ENCODE results near the gene SPEM3. TPM values are rescaled to one million over a fixed set of nuclear protein-coding genes. Genes with fewer than 3 reads are reported as not detected.

SPEM3 gene
- total RNA-seq, 1 donor = not detected

DNA sequence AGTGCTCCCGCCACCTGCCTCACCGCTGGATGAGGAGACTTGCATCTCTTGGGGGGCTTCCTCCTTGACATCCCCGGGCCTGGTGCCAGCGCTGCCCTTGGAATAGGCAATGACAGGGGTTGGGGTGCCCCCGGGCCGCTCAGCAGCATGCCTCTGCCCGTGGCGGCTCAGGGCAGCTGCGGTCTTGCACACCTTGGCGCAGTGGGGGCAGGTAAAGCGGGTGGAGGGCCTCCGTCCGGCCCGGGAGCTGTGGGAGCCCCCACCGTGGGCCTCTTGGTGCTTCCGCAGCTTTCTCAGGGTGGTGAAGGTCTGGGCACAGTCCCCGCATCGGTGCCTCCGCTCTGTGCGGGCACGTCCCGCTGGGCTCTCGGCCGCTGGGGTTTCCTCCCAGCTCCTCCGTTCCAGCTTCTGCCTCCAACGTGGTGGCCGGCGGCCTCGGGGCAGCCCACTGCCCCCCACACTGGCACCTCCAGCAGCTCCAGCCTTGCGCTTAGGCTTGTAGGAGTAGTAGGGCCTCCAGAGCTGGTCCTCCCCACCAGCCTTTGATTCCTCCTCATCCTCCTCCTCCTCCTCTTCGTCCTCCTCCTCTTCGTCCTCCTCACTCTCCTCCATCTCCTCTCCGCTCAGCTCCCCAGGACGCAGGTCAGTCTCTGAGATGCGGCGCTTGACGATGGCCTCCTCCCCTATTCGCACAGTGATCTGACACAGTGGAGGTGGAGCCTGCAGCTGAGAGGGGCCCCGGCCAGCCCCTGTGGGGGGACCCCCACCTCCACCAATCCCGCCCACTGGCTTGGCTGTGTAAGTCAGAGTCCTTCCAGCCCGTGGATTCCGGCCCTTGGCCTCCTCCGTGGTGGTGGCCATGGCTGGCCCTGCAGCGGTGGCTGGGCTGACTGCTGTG is 34.1 kb downstream of the SPEM3 start:
- Histone ChIP-seq H3K27ac (ENCODE audit: low read depth, low read length) (no peak overlapping the region), H3K4me3 (ENCODE audit: insufficient read depth, low read length) (no peak overlapping the region), H3K36me3 (ENCODE audit: insufficient read depth, low read length) (peaks cover 30% of the 10 kb centered on the region), H3K4me1 (ENCODE audit: insufficient read depth, low read length) (peaks cover 10% of the 10 kb centered on the region), H3K79me2 (ENCODE audit: insufficient read depth, low read length) (peaks cover 28% of the 10 kb centered on the region), H2AFZ (ENCODE audit: low read length) (no peak overlapping the region), H3K27me3 (ENCODE audit: insufficient read depth, low read length) (no peaks in the 10 kb centered on the region), H3K9me3 (ENCODE audit: low read depth, low read length) (no peaks in the 10 kb centered on the region), H4K20me1 (ENCODE audit: insufficient read depth, low read length) (peaks cover 23% of the 10 kb centered on the region), H3K4me2 (ENCODE audit: insufficient read depth, low read length) (no peak overlapping the region)
- DNase-seq (ENCODE audit: insufficient read length, low spot score, missing footprints) = peak; percentile 51
- TF ChIP-seq, protein P1, sequence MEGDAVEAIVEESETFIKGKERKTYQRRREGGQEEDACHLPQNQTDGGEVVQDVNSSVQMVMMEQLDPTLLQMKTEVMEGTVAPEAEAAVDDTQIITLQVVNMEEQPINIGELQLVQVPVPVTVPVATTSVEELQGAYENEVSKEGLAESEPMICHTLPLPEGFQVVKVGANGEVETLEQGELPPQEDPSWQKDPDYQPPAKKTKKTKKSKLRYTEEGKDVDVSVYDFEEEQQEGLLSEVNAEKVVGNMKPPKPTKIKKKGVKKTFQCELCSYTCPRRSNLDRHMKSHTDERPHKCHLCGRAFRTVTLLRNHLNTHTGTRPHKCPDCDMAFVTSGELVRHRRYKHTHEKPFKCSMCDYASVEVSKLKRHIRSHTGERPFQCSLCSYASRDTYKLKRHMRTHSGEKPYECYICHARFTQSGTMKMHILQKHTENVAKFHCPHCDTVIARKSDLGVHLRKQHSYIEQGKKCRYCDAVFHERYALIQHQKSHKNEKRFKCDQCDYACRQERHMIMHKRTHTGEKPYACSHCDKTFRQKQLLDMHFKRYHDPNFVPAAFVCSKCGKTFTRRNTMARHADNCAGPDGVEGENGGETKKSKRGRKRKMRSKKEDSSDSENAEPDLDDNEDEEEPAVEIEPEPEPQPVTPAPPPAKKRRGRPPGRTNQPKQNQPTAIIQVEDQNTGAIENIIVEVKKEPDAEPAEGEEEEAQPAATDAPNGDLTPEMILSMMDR (IDR thresholded peaks at IDR 0.05; ENCODE audit: extremely low read depth, low read depth, low read length) = no peak

DNA sequence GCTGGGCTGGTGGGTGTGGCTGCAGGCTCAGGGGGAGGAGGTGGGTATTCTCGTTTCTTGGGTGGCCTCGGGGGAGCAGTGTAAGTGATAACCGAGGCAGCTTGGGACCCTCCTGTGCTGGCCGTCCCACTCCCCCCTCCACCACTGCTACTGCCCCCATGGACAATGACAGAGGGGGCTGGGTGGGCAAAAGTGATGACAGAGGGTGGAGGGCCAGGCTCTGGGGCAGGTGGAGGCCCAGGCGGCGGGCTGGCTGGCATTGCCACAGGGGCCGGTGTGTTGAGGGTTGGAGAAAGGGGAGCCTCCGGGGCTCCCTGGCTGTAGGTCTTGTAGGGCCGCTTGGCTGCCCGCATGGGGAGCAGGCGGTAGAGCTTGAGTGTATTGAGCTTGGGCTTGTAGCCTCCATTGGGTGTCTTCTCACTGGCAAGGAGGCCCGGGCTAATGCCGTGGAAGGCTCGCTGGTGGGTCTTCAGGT is 34.8 kb downstream of the SPEM3 start:
- Histone ChIP-seq H3K27ac (ENCODE audit: low read depth, low read length) (no peak overlapping the region), H3K9me3 (ENCODE audit: low read depth, low read length) (no peaks in the 10 kb centered on the region), H3K79me2 (ENCODE audit: insufficient read depth, low read length) (peaks cover 34% of the 10 kb centered on the region), H3K4me2 (ENCODE audit: insufficient read depth, low read length) (no peak overlapping the region), H3K4me1 (ENCODE audit: insufficient read depth, low read length) (peaks cover 10% of the 10 kb centered on the region), H3K27me3 (ENCODE audit: insufficient read depth, low read length) (no peaks in the 10 kb centered on the region), H3K36me3 (ENCODE audit: insufficient read depth, low read length) (peaks cover 30% of the 10 kb centered on the region), H2AFZ (ENCODE audit: low read length) (no peak overlapping the region), H3K4me3 (ENCODE audit: insufficient read depth, low read length) (no peak overlapping the region), H4K20me1 (ENCODE audit: insufficient read depth, low read length) (peaks cover 28% of the 10 kb centered on the region)
- DNase-seq (ENCODE audit: insufficient read length, low spot score, missing footprints) = peak; percentile 58
- TF ChIP-seq, protein P1 (IDR thresholded peaks at IDR 0.05; ENCODE audit: extremely low read depth, low read depth, low read length) = no peak

DNA sequence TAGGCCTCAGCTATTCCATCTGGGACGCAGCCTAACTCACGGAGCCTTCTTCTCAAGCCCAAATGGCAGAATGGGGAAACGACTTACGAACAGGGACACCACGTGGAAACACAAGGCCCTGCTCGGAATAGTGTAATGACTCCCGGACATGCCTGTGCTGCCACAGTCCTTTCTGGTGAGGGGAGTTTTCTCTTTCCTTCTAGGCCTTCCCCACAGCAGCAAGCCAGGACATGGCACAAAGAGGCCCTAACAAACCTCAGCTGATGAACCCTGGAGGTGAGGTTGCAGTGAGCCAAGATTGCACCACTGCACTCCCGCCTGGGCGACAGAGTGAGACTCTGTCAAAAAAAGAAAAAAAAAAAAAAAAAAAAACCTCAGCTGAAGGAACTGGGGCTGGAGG is 35.4 kb downstream of the SPEM3 start:
- Histone ChIP-seq H3K4me3 (ENCODE audit: insufficient read depth, low read length) (no peak overlapping the region), H3K27ac (ENCODE audit: low read depth, low read length) (no peak overlapping the region), H3K36me3 (ENCODE audit: insufficient read depth, low read length) (peaks cover 30% of the 10 kb centered on the region), H2AFZ (ENCODE audit: low read length) (no peak overlapping the region), H4K20me1 (ENCODE audit: insufficient read depth, low read length) (peaks cover 35% of the 10 kb centered on the region), H3K4me1 (ENCODE audit: insufficient read depth, low read length) (peaks cover 10% of the 10 kb centered on the region), H3K79me2 (ENCODE audit: insufficient read depth, low read length) (peaks cover 41% of the 10 kb centered on the region), H3K4me2 (ENCODE audit: insufficient read depth, low read length) (no peak overlapping the region), H3K27me3 (ENCODE audit: insufficient read depth, low read length) (no peaks in the 10 kb centered on the region), H3K9me3 (ENCODE audit: low read depth, low read length) (no peaks in the 10 kb centered on the region)
- no peak for DNase-seq (ENCODE audit: insufficient read length, low spot score, missing footprints)
- TF ChIP-seq, protein P1 (IDR thresholded peaks at IDR 0.05; ENCODE audit: extremely low read depth, low read depth, low read length) = no peak

DNA sequence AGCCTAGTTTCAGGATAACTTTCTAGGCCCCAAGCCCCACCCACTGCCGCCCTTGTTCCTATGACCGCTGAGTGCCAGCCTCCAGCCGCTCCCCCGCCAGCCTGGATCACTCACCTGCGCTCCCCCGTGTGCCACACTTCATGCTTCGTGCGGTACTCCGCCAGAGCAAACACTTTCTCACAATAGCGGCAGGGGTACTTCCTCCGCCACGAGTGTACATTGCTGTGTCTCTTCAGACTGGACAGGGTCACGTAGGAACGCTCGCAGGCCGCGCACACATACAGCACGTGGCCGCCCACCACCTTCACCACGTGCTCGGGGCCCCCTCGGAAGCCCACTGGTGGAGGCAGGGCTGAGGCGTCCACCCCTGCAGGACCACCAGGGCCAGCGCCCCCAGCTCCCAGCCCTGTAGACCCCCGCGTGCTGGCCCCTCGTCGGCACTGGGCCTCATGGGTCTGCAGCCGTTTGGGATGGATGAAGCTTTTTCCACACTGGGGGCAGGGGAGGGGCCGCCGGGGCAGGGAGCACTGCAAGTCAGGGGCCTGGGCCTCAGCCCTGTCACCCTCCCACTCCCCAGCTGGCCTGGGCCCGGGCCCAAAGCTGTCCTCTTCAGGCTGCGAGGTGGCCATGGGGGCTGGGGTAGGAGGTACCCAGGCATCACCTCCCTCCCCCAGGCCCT is 37.1 kb downstream of the SPEM3 start:
- H4K20me1 ChIP-seq (ENCODE audit: insufficient read depth, low read length) = peaks cover 35% of the 10 kb centered on the region
- no peak overlapping the region for H3K4me2 ChIP-seq (ENCODE audit: insufficient read depth, low read length)
- H3K79me2 ChIP-seq (ENCODE audit: insufficient read depth, low read length) = peaks cover 52% of the 10 kb centered on the region
- H3K4me3 ChIP-seq (ENCODE audit: insufficient read depth, low read length) = no peak overlapping the region
- peaks cover 10% of the 10 kb centered on the region for H3K4me1 ChIP-seq (ENCODE audit: insufficient read depth, low read length)
- TF ChIP-seq, protein P1 (IDR thresholded peaks at IDR 0.05; ENCODE audit: extremely low read depth, low read depth, low read length) = no peak
- H3K27me3 ChIP-seq (ENCODE audit: insufficient read depth, low read length) = no peaks in the 10 kb centered on the region
- H3K9me3 ChIP-seq (ENCODE audit: low read depth, low read length) = no peaks in the 10 kb centered on the region
- no peak overlapping the region for H2AFZ ChIP-seq (ENCODE audit: low read length)
- no peak overlapping the region for H3K27ac ChIP-seq (ENCODE audit: low read depth, low read length)
- H3K36me3 ChIP-seq (ENCODE audit: insufficient read depth, low read length) = peaks cover 30% of the 10 kb centered on the region
- DNase-seq (ENCODE audit: insufficient read length, low spot score, missing footprints) = peak; percentile 45
